ENCODE measurements around the gene NDRG3.

DNA sequence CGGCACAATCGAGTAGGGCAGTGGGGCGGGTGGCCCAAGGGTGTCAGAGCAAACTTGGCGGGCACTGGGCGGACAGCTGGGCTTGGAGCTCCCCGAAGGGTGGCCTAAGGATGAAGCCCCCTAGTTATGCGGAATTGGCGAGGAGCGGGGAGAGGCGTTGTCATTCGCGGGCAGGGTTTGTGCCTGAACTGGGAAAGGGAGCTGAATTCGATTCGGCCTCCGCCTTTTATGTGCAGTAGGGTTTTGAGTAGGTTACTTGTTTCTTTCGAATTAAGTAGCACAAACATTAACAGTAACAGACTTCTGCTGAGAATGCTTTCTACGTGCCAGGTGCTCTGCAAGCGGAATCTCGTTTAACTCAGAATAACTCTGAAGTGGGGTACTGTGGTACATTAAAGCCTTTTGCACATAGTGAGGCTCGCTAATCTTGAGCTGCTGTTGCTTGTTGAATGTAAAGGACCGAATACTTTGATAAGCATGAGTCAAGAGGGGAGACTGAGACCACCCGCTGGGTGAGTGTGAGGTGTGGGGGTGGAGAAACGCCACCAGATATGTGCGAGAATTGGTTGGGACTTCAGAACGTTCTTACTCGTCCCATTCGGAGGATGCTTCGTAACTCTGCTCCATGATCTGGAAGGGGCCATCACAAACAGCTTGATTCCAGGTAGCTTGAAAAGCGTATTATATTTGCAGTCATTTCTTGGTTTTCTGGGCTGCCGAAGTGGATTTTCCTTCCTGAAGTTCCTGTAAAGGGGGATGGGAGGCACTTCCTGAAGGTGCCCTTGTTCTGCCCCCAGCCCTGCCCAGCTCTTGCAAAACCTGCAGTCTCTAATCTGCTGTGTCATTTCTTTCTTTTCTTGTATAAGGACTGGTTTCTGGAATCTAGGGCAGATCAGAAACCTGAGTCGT, 139.5 kb downstream of the NDRG3 start:
- TF ChIP-seq GATA2 (IDR thresholded peaks at IDR 0.05; ENCODE audit: low read depth, low read length) (no peak), GATA3 (IDR thresholded peaks at IDR 0.05; ENCODE audit: low read depth, low read length) (no peak)

Measured in SH-SY5Y (cell line).